MV-4-11 (cell line): Measurements from ENCODE around the gene FUT7.

ENCODE experiments used
- DNase-seq: peaks from one replicate; lab custom pipeline; 2025; lab: John Stamatoyannopoulos, UW

The FUT7 gene

GRCh38 chr9:136982232-136983051 is 49.4 kb downstream of the FUT7 start, which contains the start of gene LCNL1:
TSS of gene LCNL1 (plus strand) at chr9:136982993. CDS start at chr9:136983587, 594 bp downstream.
- no peak for DNase-seq

DNA sequence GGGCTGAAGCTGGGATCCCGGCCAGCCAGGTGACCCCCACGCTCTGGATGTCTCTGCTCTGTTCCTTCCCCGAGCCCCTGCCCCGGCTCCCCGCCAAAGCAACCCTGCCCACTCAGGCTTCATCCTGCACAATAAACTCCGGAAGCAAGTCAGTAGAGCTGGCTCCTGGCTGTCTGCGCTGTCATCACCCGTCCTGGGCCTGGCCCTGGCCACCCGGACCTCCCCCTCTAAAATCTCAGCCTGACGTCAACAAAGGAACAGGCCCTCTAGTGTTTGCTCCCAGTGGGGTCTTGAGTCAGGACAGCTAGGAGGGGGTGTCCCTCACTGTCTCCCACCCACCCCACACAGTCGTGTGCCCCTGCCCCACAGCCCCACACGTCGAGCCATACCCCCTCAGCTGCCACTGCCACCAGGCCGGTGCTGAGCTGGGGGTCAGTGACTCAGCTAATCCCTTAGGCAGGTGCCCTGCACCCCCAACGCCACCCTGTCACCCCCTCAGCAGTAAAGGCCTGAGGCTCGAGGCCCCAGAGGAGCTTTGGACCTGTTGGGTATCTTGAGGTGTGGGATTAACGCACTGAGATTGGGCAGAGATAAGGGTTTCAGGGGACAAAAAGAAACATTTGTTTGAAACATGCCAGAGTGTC is 50.2 kb downstream of the FUT7 start:
- DNase-seq = no peak

DNA sequence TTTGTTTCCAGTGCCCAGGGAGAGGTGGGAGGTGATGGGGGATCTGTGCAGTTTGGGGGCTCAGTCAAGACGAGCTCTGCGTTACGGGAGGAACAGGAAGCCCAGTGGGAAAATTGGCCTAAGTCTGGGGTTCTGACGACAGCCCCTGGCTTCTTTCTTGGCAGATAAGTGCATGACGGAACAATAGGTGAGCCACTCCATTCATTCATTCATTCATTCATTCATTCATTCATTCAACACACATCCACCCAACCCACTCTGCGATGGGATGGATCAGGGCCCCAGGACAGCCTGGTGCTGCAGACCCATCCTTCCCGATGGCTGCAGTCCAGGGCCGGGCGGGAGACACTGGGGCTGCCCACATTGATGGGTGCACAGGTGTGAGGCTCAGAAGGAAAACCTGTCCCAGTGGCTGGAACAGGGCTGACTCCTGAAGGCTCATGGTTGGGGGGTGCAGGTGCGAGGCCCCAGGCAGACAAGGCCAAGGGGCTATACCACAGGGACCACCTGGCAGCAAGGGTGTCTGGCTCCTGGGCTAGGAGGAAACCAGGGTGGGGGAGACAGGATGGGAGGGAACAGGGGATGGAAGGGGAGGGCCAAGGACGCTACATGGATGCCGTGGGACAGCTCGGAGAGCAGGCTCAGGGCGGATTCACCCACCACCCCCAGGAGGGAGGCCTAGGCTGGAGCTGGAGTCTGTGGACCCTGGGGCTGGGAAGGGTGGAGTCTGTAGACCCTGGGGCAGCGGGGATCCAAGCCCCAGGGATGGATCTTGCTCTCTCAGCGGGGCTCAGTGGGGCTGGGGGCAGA is 51.0 kb downstream of the FUT7 start:
- no peak for DNase-seq
